Neural cell (in vitro differentiated cells): ENCODE data around the gene OFD1. TPM values are rescaled to one million over a fixed set of nuclear protein-coding genes. Genes with fewer than 3 reads are reported as not detected.

Source experiments
- H2AFZ ChIP-seq: fragments of 200-600, 300-800 bp; sonication (generic), shearing (Covaris generic); 2 replicates; pipeline ENCODE4 v1.6.0; 2014; ENCODE audit warnings: low read depth, mild to moderate bottlenecking, antibody characterized with exemption, low read length, moderate library complexity
- H3F3A ChIP-seq: fragments of 200-600 bp; shearing (Covaris generic); 2 replicates; pipeline ENCODE4 v1.6.1; 2016; ENCODE audit warnings: mild to moderate bottlenecking, moderate library complexity, mixed read lengths, antibody characterized with exemption, low read length; ENCODE audit not compliant: insufficient read depth, poor library complexity, severe bottlenecking
- H3K27ac ChIP-seq: fragments of 200-600, 300-800 bp; sonication (generic), shearing (Covaris generic); 2 replicates; pipeline ENCODE4 v1.5.1; 2014; ENCODE audit warnings: mild to moderate bottlenecking, low read length, moderate library complexity
- H3K27me3 ChIP-seq: fragments of 300-800, 200-600 bp; sonication (generic), shearing (Covaris generic); 2 replicates; pipeline ENCODE4 v1.6.0; 2014; ENCODE audit warnings: mild to moderate bottlenecking, low read depth, low read length, moderate library complexity; ENCODE audit not compliant: insufficient read depth
- H3K36me3 ChIP-seq: fragments of 300-800, 200-600 bp; sonication (generic), shearing (Covaris generic); 2 replicates; pipeline ENCODE4 v1.5.1; 2014; ENCODE audit warnings: mild to moderate bottlenecking, antibody characterized with exemption, low read length, moderate library complexity; ENCODE audit not compliant: insufficient read depth
- H3K4me2 ChIP-seq: fragments of 300-800, 200-600 bp; sonication (generic), shearing (Covaris generic); 2 replicates; pipeline ENCODE4 v1.6.0; 2014; ENCODE audit warnings: mild to moderate bottlenecking, low read length
- H3K4me3 ChIP-seq: fragments of 300-800, 200-600 bp; sonication (generic), shearing (Covaris generic); 2 replicates; pipeline ENCODE4 v1.5.1; 2014; ENCODE audit warnings: mild to moderate bottlenecking, low read length, moderate library complexity
- H3K79me2 ChIP-seq: fragments of 200-600 bp; shearing (Covaris generic); replicated peaks from 2 replicates; pipeline ENCODE4 v1.6.0; 2014; ENCODE audit warnings: mild to moderate bottlenecking, low read length, moderate library complexity; ENCODE audit not compliant: insufficient read depth
- H3K9ac ChIP-seq: fragments of 300-800, 200-600 bp; sonication (generic), shearing (Covaris generic); 2 replicates; pipeline ENCODE4 v1.6.1; 2016; ENCODE audit warnings: mild to moderate bottlenecking, low read length, mixed read lengths
- H3K9me2 ChIP-seq: fragments of 200-600 bp; shearing (Covaris generic); 2 replicates; pipeline ENCODE4 v1.6.1; 2016; ENCODE audit warnings: mild to moderate bottlenecking, low read length, mixed read lengths; ENCODE audit not compliant: insufficient read depth
- H3K9me3 ChIP-seq: fragments of 200-600, 300-800 bp; sonication (generic), shearing (Covaris generic); 2 replicates; pipeline ENCODE4 v1.6.1; 2016; ENCODE audit warnings: mild to moderate bottlenecking, mixed run types, low read length, moderate library complexity, mixed read lengths
- H4K20me1 ChIP-seq: fragments of 200-600 bp; shearing (Covaris generic); 2 replicates; pipeline ENCODE4 v1.6.1; 2016; ENCODE audit warnings: mild to moderate bottlenecking, mixed run types; ENCODE audit not compliant: insufficient read depth
- EP300 ChIP-seq: fragments of 450-650 bp; conservative IDR thresholded peaks from 2 replicates; pipeline ENCODE4 v1.6.1; 2014; ENCODE audit warnings: antibody characterized with exemption, mild to moderate bottlenecking, moderate library complexity; ENCODE audit not compliant: poor library complexity, severe bottlenecking
- EZH2 ChIP-seq: fragments of 200-600, 300-800 bp; shearing (Covaris generic), sonication (generic); IDR thresholded peaks from 2 replicates; pipeline ENCODE4 v1.6.1; 2014; ENCODE audit warnings: antibody characterized with exemption, low read length, borderline replicate concordance, mild to moderate bottlenecking; ENCODE audit not compliant: insufficient read depth, poor library complexity, severe bottlenecking
- MXI1 ChIP-seq: fragments of 450-650 bp; conservative IDR thresholded peaks from 2 replicates; pipeline ENCODE4 v1.6.1; 2014; ENCODE audit warnings: antibody characterized with exemption, mild to moderate bottlenecking; ENCODE audit not compliant: poor library complexity, severe bottlenecking
- POLR2AphosphoS5 ChIP-seq: IDR thresholded peaks from 2 replicates; pipeline ENCODE4 v1.6.1; 2012
- RAD21 ChIP-seq: fragments of 450-650 bp; conservative IDR thresholded peaks from 2 replicates; pipeline ENCODE4 v1.6.1; 2014; ENCODE audit warnings: antibody characterized with exemption, mild to moderate bottlenecking, moderate library complexity
- SMC3 ChIP-seq: fragments of 450-650 bp; conservative IDR thresholded peaks from 2 replicates; pipeline ENCODE4 v1.6.1; 2014; ENCODE audit warnings: antibody characterized with exemption, mild to moderate bottlenecking, moderate library complexity; ENCODE audit not compliant: poor library complexity
- TAF1 ChIP-seq: IDR thresholded peaks from 2 replicates; pipeline ENCODE4 v1.6.1; 2012; ENCODE audit warnings: low read depth
- polyA plus RNA-seq: library from polyadenylated mRNA; depleted of rRNA; stranded (reverse); fragments of >200 nt; gene quantifications from 2 replicates; pipeline ENCODE4 v1.2.3, GENCODE V29; 2014
- TF ChIP-seq, protein P1 (sequence below): IDR thresholded peaks from 2 replicates; pipeline ENCODE4 v1.6.1; 2012; ENCODE audit warnings: borderline replicate concordance
- TF ChIP-seq, protein P2 (sequence below): fragments of 450-650 bp; IDR thresholded peaks from 2 replicates; pipeline ENCODE4 v1.5.1; 2014; ENCODE audit warnings: antibody characterized with exemption, mild to moderate bottlenecking, moderate library complexity; ENCODE audit not compliant: poor library complexity, severe bottlenecking

The OFD1 gene
- polyA plus RNA-seq, 1 donor from 2014 or later: 35.1 TPM

DNA sequence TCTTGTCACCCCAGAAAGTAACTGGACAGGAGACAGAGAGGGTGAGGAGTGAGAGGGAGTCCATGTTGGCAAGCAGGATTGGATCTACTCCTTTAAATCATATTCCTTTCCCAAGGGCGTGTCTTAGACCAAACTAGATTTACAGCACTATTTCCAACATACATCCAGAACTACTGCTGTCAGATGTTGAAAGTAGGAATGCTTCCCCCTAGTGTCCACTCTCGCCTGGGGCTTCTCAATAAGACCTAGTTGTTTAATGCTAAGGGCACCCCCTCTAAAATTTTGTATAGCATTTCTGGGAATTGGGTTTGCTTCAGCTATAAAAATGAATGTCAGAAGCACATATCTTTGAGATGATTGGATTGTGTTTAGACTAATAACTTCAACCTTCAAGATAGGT lies 13.3 kb downstream of the OFD1 start:
- Histone ChIP-seq H3F3A (no peaks in the 10 kb centered on the region), H3K9ac (no peak overlapping the region), H3K4me2 (no peak overlapping the region), H3K4me3 (no peak overlapping the region), H3K36me3 (no peaks in the 10 kb centered on the region), H3K27ac (no peak overlapping the region), H3K9me2 (no peaks in the 10 kb centered on the region), H2AFZ (no peak overlapping the region), H3K27me3 (no peaks in the 10 kb centered on the region), H3K9me3 (no peaks in the 10 kb centered on the region), H4K20me1 (no peaks in the 10 kb centered on the region), H3K79me2 (no peaks in the 10 kb centered on the region)
- TF ChIP-seq EZH2 (no peak), SMC3 (no peak), EP300 (no peak), POLR2AphosphoS5 (no peak), MXI1 (no peak), RAD21 (no peak)
- TF ChIP-seq, protein P1, sequence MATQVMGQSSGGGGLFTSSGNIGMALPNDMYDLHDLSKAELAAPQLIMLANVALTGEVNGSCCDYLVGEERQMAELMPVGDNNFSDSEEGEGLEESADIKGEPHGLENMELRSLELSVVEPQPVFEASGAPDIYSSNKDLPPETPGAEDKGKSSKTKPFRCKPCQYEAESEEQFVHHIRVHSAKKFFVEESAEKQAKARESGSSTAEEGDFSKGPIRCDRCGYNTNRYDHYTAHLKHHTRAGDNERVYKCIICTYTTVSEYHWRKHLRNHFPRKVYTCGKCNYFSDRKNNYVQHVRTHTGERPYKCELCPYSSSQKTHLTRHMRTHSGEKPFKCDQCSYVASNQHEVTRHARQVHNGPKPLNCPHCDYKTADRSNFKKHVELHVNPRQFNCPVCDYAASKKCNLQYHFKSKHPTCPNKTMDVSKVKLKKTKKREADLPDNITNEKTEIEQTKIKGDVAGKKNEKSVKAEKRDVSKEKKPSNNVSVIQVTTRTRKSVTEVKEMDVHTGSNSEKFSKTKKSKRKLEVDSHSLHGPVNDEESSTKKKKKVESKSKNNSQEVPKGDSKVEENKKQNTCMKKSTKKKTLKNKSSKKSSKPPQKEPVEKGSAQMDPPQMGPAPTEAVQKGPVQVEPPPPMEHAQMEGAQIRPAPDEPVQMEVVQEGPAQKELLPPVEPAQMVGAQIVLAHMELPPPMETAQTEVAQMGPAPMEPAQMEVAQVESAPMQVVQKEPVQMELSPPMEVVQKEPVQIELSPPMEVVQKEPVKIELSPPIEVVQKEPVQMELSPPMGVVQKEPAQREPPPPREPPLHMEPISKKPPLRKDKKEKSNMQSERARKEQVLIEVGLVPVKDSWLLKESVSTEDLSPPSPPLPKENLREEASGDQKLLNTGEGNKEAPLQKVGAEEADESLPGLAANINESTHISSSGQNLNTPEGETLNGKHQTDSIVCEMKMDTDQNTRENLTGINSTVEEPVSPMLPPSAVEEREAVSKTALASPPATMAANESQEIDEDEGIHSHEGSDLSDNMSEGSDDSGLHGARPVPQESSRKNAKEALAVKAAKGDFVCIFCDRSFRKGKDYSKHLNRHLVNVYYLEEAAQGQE: no peak
- TF ChIP-seq, protein P2, sequence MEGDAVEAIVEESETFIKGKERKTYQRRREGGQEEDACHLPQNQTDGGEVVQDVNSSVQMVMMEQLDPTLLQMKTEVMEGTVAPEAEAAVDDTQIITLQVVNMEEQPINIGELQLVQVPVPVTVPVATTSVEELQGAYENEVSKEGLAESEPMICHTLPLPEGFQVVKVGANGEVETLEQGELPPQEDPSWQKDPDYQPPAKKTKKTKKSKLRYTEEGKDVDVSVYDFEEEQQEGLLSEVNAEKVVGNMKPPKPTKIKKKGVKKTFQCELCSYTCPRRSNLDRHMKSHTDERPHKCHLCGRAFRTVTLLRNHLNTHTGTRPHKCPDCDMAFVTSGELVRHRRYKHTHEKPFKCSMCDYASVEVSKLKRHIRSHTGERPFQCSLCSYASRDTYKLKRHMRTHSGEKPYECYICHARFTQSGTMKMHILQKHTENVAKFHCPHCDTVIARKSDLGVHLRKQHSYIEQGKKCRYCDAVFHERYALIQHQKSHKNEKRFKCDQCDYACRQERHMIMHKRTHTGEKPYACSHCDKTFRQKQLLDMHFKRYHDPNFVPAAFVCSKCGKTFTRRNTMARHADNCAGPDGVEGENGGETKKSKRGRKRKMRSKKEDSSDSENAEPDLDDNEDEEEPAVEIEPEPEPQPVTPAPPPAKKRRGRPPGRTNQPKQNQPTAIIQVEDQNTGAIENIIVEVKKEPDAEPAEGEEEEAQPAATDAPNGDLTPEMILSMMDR: no peak

DNA sequence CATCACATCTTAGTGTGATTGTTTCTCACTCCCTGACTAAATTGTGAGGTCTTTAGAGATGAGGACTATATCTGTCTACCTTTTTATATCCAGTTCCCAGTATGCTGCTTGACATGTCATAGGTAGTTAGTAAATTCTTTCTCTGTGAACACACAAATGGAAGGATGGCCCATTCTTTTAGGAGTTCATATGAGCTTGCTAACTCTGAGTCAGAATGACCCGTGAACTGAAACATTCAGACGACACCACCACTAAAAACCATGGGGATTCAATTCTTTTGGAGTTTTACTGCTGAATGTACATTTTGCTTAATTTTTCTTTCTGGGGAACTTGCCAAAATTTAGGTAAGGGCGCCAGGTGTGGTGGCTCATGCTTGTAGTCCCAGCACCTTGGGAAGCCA lies 13.9 kb downstream of the OFD1 start:
- H2AFZ ChIP-seq: no peak overlapping the region
- H3K9me3 ChIP-seq: no peaks in the 10 kb centered on the region
- H3F3A ChIP-seq: no peaks in the 10 kb centered on the region
- no peak overlapping the region for H3K9ac ChIP-seq
- H3K9me2 ChIP-seq: no peaks in the 10 kb centered on the region
- TF ChIP-seq, protein P2: no peak
- no peak for TF ChIP-seq EZH2
- no peak for TF ChIP-seq MXI1
- no peak for TF ChIP-seq RAD21
- no peak for TF ChIP-seq POLR2AphosphoS5
- no peak for TF ChIP-seq SMC3
- no peak for TF ChIP-seq TAF1
- TF ChIP-seq, protein P1: no peak
- TF ChIP-seq EP300: no peak
- no peaks in the 10 kb centered on the region for H3K79me2 ChIP-seq
- no peaks in the 10 kb centered on the region for H3K36me3 ChIP-seq
- no peaks in the 10 kb centered on the region for H3K27me3 ChIP-seq
- H3K4me3 ChIP-seq: no peak overlapping the region
- no peaks in the 10 kb centered on the region for H4K20me1 ChIP-seq
- no peak overlapping the region for H3K27ac ChIP-seq
- no peak overlapping the region for H3K4me2 ChIP-seq
